ENCODE measurements around the gene SOWAHC. TPM values are rescaled to one million over a fixed set of nuclear protein-coding genes. Genes with fewer than 3 reads are reported as not detected.
A peak's percentile ranks its signal among the peaks of the same experiment; 100 is the strongest.

Gene SOWAHC
- total RNA-seq, 1 donor from 2014 or later: 9.4 TPM

GRCh38 chr2:109597283-109597682 lies 16.9 kb upstream of the SOWAHC start:
- no peaks in the 10 kb centered on the region for H3K27me3 ChIP-seq (ENCODE audit: control insufficient read depth in 3 of 3, insufficient read depth in 3 of 3, low read length in 3 of 3)
- no peak overlapping the region for H3K9ac ChIP-seq (ENCODE audit: low read depth in 1 of 3, low read length in 3 of 3)
- peaks cover 0 to 3% (median 0%) of the 10 kb centered on the region in 3 donors for H3K4me1 ChIP-seq (ENCODE audit: control insufficient read depth in 3 of 3, insufficient read depth in 3 of 3, low read length in 3 of 3)
- no peaks in the 10 kb centered on the region for H3K9me3 ChIP-seq (ENCODE audit: control insufficient read depth in 3 of 3, low read length in 3 of 3)
- no peak overlapping the region for H3K27ac ChIP-seq (ENCODE audit: low read depth, low read length)
- no peak overlapping the region for H3K4me3 ChIP-seq (ENCODE audit: low read length in 3 of 3)
- no peaks in the 10 kb centered on the region for H3K36me3 ChIP-seq (ENCODE audit: control insufficient read depth in 3 of 3, insufficient read depth in 3 of 3, low read length in 3 of 3)

GRCh38 chr2:109601783-109602182 lies 12.4 kb upstream of the SOWAHC start:
- H3K4me1 ChIP-seq (ENCODE audit: control insufficient read depth in 3 of 3, insufficient read depth in 3 of 3, low read length in 3 of 3): peaks cover 0 to 3% (median 0%) of the 10 kb centered on the region in 3 donors
- no peak overlapping the region for H3K4me3 ChIP-seq (ENCODE audit: low read length in 3 of 3)
- no peak overlapping the region for H3K9ac ChIP-seq (ENCODE audit: low read depth in 1 of 3, low read length in 3 of 3)
- no peaks in the 10 kb centered on the region for H3K9me3 ChIP-seq (ENCODE audit: control insufficient read depth in 3 of 3, low read length in 3 of 3)
- H3K36me3 ChIP-seq (ENCODE audit: control insufficient read depth in 3 of 3, insufficient read depth in 3 of 3, low read length in 3 of 3): peaks cover 0 to 3% (median 0%) of the 10 kb centered on the region in 3 donors
- no peak overlapping the region for H3K27ac ChIP-seq (ENCODE audit: low read depth, low read length)
- no peaks in the 10 kb centered on the region for H3K27me3 ChIP-seq (ENCODE audit: control insufficient read depth in 3 of 3, insufficient read depth in 3 of 3, low read length in 3 of 3)

GRCh38 chr2:109602617-109603188 lies 11.5 kb upstream of the SOWAHC start:
- H3K9ac ChIP-seq (ENCODE audit: low read depth in 1 of 3, low read length in 3 of 3): no peak overlapping the region
- no peaks in the 10 kb centered on the region for H3K27me3 ChIP-seq (ENCODE audit: control insufficient read depth in 3 of 3, insufficient read depth in 3 of 3, low read length in 3 of 3)
- peaks cover 0 to 3% (median 0%) of the 10 kb centered on the region in 3 donors for H3K36me3 ChIP-seq (ENCODE audit: control insufficient read depth in 3 of 3, insufficient read depth in 3 of 3, low read length in 3 of 3)
- H3K4me1 ChIP-seq (ENCODE audit: control insufficient read depth in 3 of 3, insufficient read depth in 3 of 3, low read length in 3 of 3): peaks cover 0 to 3% (median 0%) of the 10 kb centered on the region in 3 donors
- H3K9me3 ChIP-seq (ENCODE audit: control insufficient read depth in 3 of 3, low read length in 3 of 3): no peaks in the 10 kb centered on the region
- no peak overlapping the region for H3K4me3 ChIP-seq (ENCODE audit: low read length in 3 of 3)
- no peak overlapping the region for H3K27ac ChIP-seq (ENCODE audit: low read depth, low read length)

GRCh38 chr2:109604597-109604996 lies 9.6 kb upstream of the SOWAHC start:
- no peak overlapping the region for H3K27ac ChIP-seq (ENCODE audit: low read depth, low read length)
- H3K9me3 ChIP-seq (ENCODE audit: control insufficient read depth in 3 of 3, low read length in 3 of 3): no peaks in the 10 kb centered on the region
- no peak overlapping the region for H3K4me3 ChIP-seq (ENCODE audit: low read length in 3 of 3)
- no peak overlapping the region for H3K9ac ChIP-seq (ENCODE audit: low read depth in 1 of 3, low read length in 3 of 3)
- peaks cover 0 to 6% (median 0%) of the 10 kb centered on the region in 3 donors for H3K4me1 ChIP-seq (ENCODE audit: control insufficient read depth in 3 of 3, insufficient read depth in 3 of 3, low read length in 3 of 3)
- peaks cover 0 to 3% (median 0%) of the 10 kb centered on the region in 3 donors for H3K36me3 ChIP-seq (ENCODE audit: control insufficient read depth in 3 of 3, insufficient read depth in 3 of 3, low read length in 3 of 3)
- no peaks in the 10 kb centered on the region for H3K27me3 ChIP-seq (ENCODE audit: control insufficient read depth in 3 of 3, insufficient read depth in 3 of 3, low read length in 3 of 3)

DNA sequence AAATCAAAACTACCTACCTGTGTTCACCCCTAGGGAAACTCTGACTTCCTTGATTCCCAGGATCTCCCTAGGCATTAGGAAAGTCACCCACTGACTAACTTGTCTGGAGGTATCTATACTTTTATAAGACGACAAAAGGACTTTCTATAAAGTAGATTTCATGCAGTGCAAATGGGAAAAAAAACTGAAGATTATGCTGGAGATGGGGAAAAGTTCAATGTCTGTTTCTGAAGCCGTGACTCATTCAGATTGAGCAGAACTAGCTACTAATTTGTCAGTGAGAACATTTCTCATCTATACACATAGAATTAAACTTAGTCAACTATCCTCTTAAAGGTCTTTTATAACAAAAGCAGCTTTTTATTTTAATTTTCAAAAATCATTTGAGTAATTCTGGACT lies 6.4 kb upstream of the SOWAHC start:
- Histone ChIP-seq H3K4me1 (ENCODE audit: control insufficient read depth in 3 of 3, insufficient read depth in 3 of 3, low read length in 3 of 3) (peaks cover 0 to 13% (median 3%) of the 10 kb centered on the region in 3 donors), H3K9me3 (ENCODE audit: control insufficient read depth in 3 of 3, low read length in 3 of 3) (no peaks in the 10 kb centered on the region), H3K27me3 (ENCODE audit: control insufficient read depth in 3 of 3, insufficient read depth in 3 of 3, low read length in 3 of 3) (no peaks in the 10 kb centered on the region), H3K9ac (ENCODE audit: low read depth in 1 of 3, low read length in 3 of 3) (no peak overlapping the region), H3K4me3 (ENCODE audit: low read length in 3 of 3) (no peak overlapping the region), H3K36me3 (ENCODE audit: control insufficient read depth in 3 of 3, insufficient read depth in 3 of 3, low read length in 3 of 3) (peaks cover 0 to 3% (median 0%) of the 10 kb centered on the region in 3 donors), H3K27ac (ENCODE audit: low read depth, low read length) (no peak overlapping the region)

- H3K4me3 ChIP-seq (ENCODE audit: low read length in 3 of 3): peak overlapping the region in 1 of 3 donors; percentile 32
These were observed 4.7 kb upstream of the SOWAHC start for GRCh38 chr2:109609352-109610024.

GRCh38 chr2:109611467-109612095 lies 2.6 kb upstream of the SOWAHC start:
- Histone ChIP-seq H3K9ac (ENCODE audit: low read depth in 1 of 3, low read length in 3 of 3) (no peak overlapping the region), H3K9me3 (ENCODE audit: control insufficient read depth in 3 of 3, low read length in 3 of 3) (no peaks in the 10 kb centered on the region), H3K4me1 (ENCODE audit: control insufficient read depth in 3 of 3, insufficient read depth in 3 of 3, low read length in 3 of 3) (peaks cover 7 to 31% (median 14%) of the 10 kb centered on the region in 3 donors), H3K27me3 (ENCODE audit: control insufficient read depth in 3 of 3, insufficient read depth in 3 of 3, low read length in 3 of 3) (no peaks in the 10 kb centered on the region), H3K27ac (ENCODE audit: low read depth, low read length) (no peak overlapping the region), H3K4me3 (ENCODE audit: low read length in 3 of 3) (no peak overlapping the region), H3K36me3 (ENCODE audit: control insufficient read depth in 3 of 3, insufficient read depth in 3 of 3, low read length in 3 of 3) (no peaks in the 10 kb centered on the region)

More at GRCh38 chr2:109609352-109610024, 4.7 kb upstream of the SOWAHC start:
- Histone ChIP-seq H3K9ac (ENCODE audit: low read depth in 1 of 3, low read length in 3 of 3) (no peak overlapping the region), H3K9me3 (ENCODE audit: control insufficient read depth in 3 of 3, low read length in 3 of 3) (no peaks in the 10 kb centered on the region), H3K27me3 (ENCODE audit: control insufficient read depth in 3 of 3, insufficient read depth in 3 of 3, low read length in 3 of 3) (no peaks in the 10 kb centered on the region), H3K4me1 (ENCODE audit: control insufficient read depth in 3 of 3, insufficient read depth in 3 of 3, low read length in 3 of 3) (peaks cover 0 to 18% (median 3%) of the 10 kb centered on the region in 3 donors), H3K27ac (ENCODE audit: low read depth, low read length) (no peak overlapping the region), H3K36me3 (ENCODE audit: control insufficient read depth in 3 of 3, insufficient read depth in 3 of 3, low read length in 3 of 3) (peaks cover 0 to 3% (median 0%) of the 10 kb centered on the region in 3 donors)

GRCh38 chr2:109613081-109613921 lies 863 bp upstream of the SOWAHC start:
- Histone ChIP-seq H3K27me3 (ENCODE audit: control insufficient read depth in 3 of 3, insufficient read depth in 3 of 3, low read length in 3 of 3) (no peaks in the 10 kb centered on the region), H3K27ac (ENCODE audit: low read depth, low read length) (peak overlapping the region; percentile 89), H3K9me3 (ENCODE audit: control insufficient read depth in 3 of 3, low read length in 3 of 3) (no peaks in the 10 kb centered on the region), H3K36me3 (ENCODE audit: control insufficient read depth in 3 of 3, insufficient read depth in 3 of 3, low read length in 3 of 3) (no peaks in the 10 kb centered on the region), H3K9ac (ENCODE audit: low read depth in 1 of 3, low read length in 3 of 3) (peak overlapping the region; percentile 82 to 94 (median 82)), H3K4me1 (ENCODE audit: control insufficient read depth in 3 of 3, insufficient read depth in 3 of 3, low read length in 3 of 3) (peaks cover 7 to 30% (median 14%) of the 10 kb centered on the region in 3 donors), H3K4me3 (ENCODE audit: low read length in 3 of 3) (peak overlapping the region; percentile 80 to 94 (median 84))

DNA sequence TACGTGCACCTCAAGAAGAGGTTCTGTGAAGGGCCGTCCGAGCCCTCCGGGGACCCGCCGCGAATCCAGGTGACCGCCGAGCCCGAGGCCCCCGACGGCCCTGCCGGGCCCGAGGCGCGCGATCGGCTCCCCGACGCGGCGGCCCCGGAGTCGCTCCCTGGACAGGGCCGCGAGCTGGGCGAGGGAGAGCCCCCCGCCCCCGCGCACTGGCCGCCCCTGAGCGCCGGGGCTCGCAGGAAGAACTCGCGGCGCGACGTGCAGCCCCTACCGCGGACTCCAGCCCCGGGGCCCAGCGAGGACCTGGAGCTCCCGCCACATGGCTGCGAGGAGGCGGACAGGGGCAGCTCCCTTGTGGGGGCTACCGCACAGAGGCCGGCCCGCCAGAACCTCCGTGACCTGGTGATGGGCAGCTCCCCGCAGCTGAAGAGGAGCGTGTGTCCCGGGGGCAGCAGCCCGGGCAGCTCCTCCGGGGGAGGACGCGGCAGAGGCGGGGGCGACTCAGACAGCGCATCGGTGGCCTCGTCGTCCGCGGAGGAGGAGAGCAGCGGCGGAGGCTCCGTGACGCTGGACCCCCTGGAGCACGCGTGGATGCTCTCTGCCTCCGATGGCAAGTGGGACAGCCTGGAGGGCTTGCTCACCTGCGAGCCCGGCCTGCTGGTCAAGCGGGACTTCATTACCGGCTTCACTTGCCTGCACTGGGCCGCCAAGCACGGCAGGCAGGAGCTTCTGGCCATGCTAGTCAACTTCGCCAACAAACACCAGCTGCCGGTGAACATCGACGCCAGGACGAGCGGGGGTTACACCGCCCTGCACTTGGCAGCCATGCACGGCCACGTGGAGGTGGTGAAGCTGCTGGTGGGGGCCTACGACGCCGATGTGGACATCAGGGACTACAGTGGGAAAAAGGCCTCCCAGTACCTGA lies 812 bp downstream of the SOWAHC start:
- H3K4me3 ChIP-seq (ENCODE audit: low read length in 3 of 3): peak overlapping the region; percentile 56 to 84 (median 76)
- no peaks in the 10 kb centered on the region for H3K9me3 ChIP-seq (ENCODE audit: control insufficient read depth in 3 of 3, low read length in 3 of 3)
- no peaks in the 10 kb centered on the region for H3K36me3 ChIP-seq (ENCODE audit: control insufficient read depth in 3 of 3, insufficient read depth in 3 of 3, low read length in 3 of 3)
- peak overlapping the region; percentile 89 for H3K27ac ChIP-seq (ENCODE audit: low read depth, low read length)
- H3K27me3 ChIP-seq (ENCODE audit: control insufficient read depth in 3 of 3, insufficient read depth in 3 of 3, low read length in 3 of 3): no peaks in the 10 kb centered on the region
- peak overlapping the region; percentile 54 to 82 (median 74) for H3K9ac ChIP-seq (ENCODE audit: low read depth in 1 of 3, low read length in 3 of 3)
- H3K4me1 ChIP-seq (ENCODE audit: control insufficient read depth in 3 of 3, insufficient read depth in 3 of 3, low read length in 3 of 3): peaks cover 7 to 28% (median 14%) of the 10 kb centered on the region in 3 donors

All from skeletal muscle tissue (tissue), 4 donors.